Measurements from ENCODE around the gene FMN1.

The FMN1 gene

DNA sequence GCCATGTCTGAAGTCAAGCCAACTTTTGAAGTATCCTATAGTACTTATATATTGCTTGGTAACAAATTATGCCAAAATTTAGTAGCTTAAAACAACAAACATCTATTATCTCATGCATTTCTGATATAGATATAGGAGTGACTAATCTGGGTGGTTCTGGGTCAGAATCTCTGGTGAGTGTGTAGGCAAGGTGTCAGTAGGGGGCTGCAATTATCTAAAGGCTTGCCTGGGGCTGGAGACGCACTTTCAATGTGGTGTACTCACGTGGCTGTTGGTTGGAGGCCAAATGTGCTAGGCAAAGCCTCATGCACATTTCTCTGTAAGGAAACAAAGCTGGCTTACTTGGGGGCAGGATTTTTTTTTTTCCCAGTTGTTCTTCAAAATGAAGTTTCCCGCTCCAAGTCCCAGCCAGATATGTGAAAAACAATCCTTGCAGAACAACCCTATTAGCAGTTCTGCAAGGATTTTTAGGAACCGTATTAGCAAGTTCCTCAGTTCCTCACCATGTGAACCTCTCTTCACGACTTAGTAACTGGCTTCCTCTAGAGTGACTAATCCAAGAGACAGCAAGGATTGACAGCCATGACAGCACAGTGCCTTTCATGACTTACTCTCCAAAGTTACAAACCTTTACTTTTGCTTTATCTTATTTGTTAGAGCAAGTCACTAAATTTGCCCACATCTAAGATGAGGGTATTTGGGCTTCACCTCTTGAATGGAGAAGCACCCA, 450.9 kb downstream of the FMN1 start:
- Histone ChIP-seq H3K36me3 (no peaks in the 10 kb centered on the region), H3K4me3 (ENCODE audit: low read depth, low read length) (no peak overlapping the region), H3K9me3 (ENCODE audit: severe bottlenecking) (no peaks in the 10 kb centered on the region), H3K27me3 (ENCODE audit: insufficient read depth, low read depth, severe bottlenecking) (no peaks in the 10 kb centered on the region), H3K27ac (no peak overlapping the region)
- no peak for DNase-seq
- TF ChIP-seq, protein P1, sequence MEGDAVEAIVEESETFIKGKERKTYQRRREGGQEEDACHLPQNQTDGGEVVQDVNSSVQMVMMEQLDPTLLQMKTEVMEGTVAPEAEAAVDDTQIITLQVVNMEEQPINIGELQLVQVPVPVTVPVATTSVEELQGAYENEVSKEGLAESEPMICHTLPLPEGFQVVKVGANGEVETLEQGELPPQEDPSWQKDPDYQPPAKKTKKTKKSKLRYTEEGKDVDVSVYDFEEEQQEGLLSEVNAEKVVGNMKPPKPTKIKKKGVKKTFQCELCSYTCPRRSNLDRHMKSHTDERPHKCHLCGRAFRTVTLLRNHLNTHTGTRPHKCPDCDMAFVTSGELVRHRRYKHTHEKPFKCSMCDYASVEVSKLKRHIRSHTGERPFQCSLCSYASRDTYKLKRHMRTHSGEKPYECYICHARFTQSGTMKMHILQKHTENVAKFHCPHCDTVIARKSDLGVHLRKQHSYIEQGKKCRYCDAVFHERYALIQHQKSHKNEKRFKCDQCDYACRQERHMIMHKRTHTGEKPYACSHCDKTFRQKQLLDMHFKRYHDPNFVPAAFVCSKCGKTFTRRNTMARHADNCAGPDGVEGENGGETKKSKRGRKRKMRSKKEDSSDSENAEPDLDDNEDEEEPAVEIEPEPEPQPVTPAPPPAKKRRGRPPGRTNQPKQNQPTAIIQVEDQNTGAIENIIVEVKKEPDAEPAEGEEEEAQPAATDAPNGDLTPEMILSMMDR (IDR thresholded peaks at IDR 0.05; ENCODE audit: low read depth, low read length): no peak

GRCh38 chr15:32739522-32740063, 454.9 kb downstream of the FMN1 start:
- no peak for DNase-seq
- no peak overlapping the region for H3K4me3 ChIP-seq (ENCODE audit: low read depth, low read length)
- TF ChIP-seq, protein P1 (IDR thresholded peaks at IDR 0.05; ENCODE audit: low read depth, low read length): no peak

DNA sequence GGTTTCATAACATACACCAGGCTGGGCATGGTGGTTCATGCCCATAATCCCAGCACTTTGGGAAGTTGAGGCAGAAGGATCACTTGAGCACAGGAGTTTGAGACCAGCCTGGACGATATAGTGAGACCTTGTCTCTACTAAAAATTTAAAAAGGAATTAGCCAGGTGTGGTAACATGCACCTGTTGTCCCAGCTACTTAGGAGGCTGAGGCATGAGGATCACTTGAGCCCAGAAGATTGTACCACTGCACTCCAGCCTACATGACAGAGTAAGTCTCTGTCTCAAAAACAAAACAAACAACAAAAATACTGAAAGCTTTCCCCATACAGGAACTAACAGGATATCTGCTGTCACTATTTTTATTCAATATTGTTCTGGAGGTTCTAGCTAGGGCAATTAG, 455.8 kb downstream of the FMN1 start:
- TF ChIP-seq, protein P1 (IDR thresholded peaks at IDR 0.05; ENCODE audit: low read depth, low read length): no peak
- H3K27me3 ChIP-seq (ENCODE audit: insufficient read depth, low read depth, severe bottlenecking): no peaks in the 10 kb centered on the region
- H3K4me3 ChIP-seq (ENCODE audit: low read depth, low read length): no peak overlapping the region
- H3K27ac ChIP-seq: no peak overlapping the region
- no peak for DNase-seq
- no peaks in the 10 kb centered on the region for H3K36me3 ChIP-seq
- no peaks in the 10 kb centered on the region for H3K9me3 ChIP-seq (ENCODE audit: severe bottlenecking)

More at GRCh38 chr15:32739522-32740063, 454.9 kb downstream of the FMN1 start:
- no peaks in the 10 kb centered on the region for H3K36me3 ChIP-seq
- no peaks in the 10 kb centered on the region for H3K9me3 ChIP-seq (ENCODE audit: severe bottlenecking)
- H3K27ac ChIP-seq: no peak overlapping the region
- no peaks in the 10 kb centered on the region for H3K27me3 ChIP-seq (ENCODE audit: insufficient read depth, low read depth, severe bottlenecking)

DNA sequence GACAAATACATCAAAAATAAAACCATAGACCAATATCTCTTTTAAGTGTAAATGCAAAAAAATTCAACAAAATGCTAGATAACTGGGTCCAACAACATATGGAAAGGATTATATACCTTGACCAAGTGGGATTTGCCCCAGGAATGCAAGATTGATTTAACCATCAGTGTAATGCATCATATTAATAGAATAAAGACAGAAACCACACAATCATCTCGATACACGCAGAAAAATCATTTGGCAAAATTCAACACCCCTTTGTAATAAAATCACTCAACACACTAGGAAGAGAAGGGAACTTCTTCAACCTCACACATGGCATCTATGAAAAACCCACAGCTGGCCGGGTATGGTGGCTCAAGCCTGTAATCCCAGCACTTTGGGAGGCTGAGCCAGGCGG, 457.2 kb downstream of the FMN1 start:
- DNase-seq: no peak
- TF ChIP-seq, protein P1 (IDR thresholded peaks at IDR 0.05; ENCODE audit: low read depth, low read length): no peak
- Histone ChIP-seq H3K4me3 (ENCODE audit: low read depth, low read length) (no peak overlapping the region), H3K27me3 (ENCODE audit: insufficient read depth, low read depth, severe bottlenecking) (no peaks in the 10 kb centered on the region), H3K27ac (no peak overlapping the region), H3K9me3 (ENCODE audit: severe bottlenecking) (no peaks in the 10 kb centered on the region), H3K36me3 (no peaks in the 10 kb centered on the region)

GRCh38 chr15:32736701-32737061, 457.8 kb downstream of the FMN1 start:
- TF ChIP-seq, protein P1 (IDR thresholded peaks at IDR 0.05; ENCODE audit: low read depth, low read length): no peak
- no peaks in the 10 kb centered on the region for H3K9me3 ChIP-seq (ENCODE audit: severe bottlenecking)
- no peak overlapping the region for H3K27ac ChIP-seq
- no peaks in the 10 kb centered on the region for H3K36me3 ChIP-seq
- no peak for DNase-seq
- H3K27me3 ChIP-seq (ENCODE audit: insufficient read depth, low read depth, severe bottlenecking): no peaks in the 10 kb centered on the region
- no peak overlapping the region for H3K4me3 ChIP-seq (ENCODE audit: low read depth, low read length)

All from WERI-Rb-1 (cell line).